ENCODE measurements around the gene KDM7A. TPM values are rescaled to one million over a fixed set of nuclear protein-coding genes. Genes with fewer than 3 reads are reported as not detected.
A peak's percentile ranks its signal among the peaks of the same experiment; 100 is the strongest.

The KDM7A gene
- total RNA-seq, 6 experiments from 2014 or later: 0.97 to 2.2 (median 1.2) TPM

DNA sequence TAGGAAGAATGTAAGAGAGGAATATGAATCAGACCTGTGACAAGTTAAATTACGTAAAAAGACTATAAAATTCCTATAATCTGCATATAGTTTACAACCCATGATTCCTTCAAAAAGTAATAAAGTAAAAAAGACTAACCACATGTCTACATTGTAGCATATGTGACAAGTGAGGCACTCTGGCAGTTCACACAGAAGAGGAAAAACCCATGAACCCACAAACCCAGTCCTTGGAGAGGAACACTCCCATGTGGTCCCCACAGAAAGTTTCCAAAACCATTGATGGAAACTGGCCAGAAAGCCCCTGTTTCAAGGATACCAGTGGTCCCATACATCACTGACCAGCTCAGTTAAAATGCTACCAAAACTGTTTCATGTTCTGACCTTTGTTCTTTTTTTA is 15.7 kb downstream of the KDM7A start:
- TF ChIP-seq, protein P1, sequence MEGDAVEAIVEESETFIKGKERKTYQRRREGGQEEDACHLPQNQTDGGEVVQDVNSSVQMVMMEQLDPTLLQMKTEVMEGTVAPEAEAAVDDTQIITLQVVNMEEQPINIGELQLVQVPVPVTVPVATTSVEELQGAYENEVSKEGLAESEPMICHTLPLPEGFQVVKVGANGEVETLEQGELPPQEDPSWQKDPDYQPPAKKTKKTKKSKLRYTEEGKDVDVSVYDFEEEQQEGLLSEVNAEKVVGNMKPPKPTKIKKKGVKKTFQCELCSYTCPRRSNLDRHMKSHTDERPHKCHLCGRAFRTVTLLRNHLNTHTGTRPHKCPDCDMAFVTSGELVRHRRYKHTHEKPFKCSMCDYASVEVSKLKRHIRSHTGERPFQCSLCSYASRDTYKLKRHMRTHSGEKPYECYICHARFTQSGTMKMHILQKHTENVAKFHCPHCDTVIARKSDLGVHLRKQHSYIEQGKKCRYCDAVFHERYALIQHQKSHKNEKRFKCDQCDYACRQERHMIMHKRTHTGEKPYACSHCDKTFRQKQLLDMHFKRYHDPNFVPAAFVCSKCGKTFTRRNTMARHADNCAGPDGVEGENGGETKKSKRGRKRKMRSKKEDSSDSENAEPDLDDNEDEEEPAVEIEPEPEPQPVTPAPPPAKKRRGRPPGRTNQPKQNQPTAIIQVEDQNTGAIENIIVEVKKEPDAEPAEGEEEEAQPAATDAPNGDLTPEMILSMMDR (IDR thresholded peaks at IDR 0.05): no peak
- Mint-ChIP-seq H3K36me3 (ENCODE audit: low read depth) (no peaks in the 10 kb centered on the region), H3K4me1 (ENCODE audit: low read depth) (peaks cover 39% of the 10 kb centered on the region), H3K27ac (no peak overlapping the region), H3K4me3 (no peak overlapping the region), H3K27me3 (ENCODE audit: insufficient read depth) (no peaks in the 10 kb centered on the region; the same call in 1 of the 2 replicates), H3K9me3 (no peaks in the 10 kb centered on the region)
- no peak for DNase-seq

DNA sequence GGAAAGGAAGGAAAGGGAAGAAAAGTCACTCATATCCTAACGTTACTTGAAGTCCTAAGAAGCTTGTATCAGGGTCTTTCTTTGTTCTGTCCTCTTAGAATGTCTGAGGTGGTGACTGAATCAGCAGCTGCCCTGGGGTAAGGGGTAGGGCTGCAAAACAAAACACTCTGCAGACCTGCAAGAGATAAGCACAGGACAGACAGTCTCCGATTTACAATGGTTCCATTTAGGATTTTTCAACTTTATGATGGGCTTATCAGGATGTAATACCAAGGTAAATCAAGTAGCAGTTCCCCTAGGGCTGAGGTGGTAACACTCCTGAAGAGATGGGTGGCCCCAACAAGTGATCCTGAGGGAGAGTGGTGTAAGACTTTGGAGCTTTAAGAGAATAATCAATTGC is 16.5 kb downstream of the KDM7A start:
- Mint-ChIP-seq H3K4me1 (ENCODE audit: low read depth) (peaks cover 32% of the 10 kb centered on the region), H3K27me3 (ENCODE audit: insufficient read depth) (no peaks in the 10 kb centered on the region; the same call in 1 of the 2 replicates), H3K9me3 (no peaks in the 10 kb centered on the region), H3K36me3 (ENCODE audit: low read depth) (no peaks in the 10 kb centered on the region), H3K4me3 (no peak overlapping the region), H3K27ac (no peak overlapping the region)
- DNase-seq: no peak
- TF ChIP-seq, protein P1 (IDR thresholded peaks at IDR 0.05): no peak

DNA sequence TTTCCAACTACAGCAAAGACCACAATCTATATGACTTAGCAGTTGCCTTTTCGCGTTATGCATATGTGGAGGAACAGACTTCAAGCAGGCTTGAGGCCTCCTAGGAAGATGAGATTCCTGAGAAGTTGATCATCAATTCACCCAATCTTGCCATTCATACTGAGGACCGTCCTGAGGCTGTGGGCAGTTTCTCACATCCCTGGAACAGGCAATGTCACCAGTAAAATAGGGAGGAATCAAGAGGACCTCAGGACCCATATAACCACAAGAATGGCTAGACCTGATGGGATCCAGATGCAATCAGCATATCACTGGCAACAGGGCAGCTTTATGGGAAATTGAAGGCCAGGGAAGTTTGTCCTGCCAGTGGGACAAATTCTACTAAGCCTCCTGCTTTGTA is 17.3 kb downstream of the KDM7A start:
- peak overlapping the region; percentile 57; the same call in 1 of the 2 replicates for H3K27ac Mint-ChIP-seq

DNA sequence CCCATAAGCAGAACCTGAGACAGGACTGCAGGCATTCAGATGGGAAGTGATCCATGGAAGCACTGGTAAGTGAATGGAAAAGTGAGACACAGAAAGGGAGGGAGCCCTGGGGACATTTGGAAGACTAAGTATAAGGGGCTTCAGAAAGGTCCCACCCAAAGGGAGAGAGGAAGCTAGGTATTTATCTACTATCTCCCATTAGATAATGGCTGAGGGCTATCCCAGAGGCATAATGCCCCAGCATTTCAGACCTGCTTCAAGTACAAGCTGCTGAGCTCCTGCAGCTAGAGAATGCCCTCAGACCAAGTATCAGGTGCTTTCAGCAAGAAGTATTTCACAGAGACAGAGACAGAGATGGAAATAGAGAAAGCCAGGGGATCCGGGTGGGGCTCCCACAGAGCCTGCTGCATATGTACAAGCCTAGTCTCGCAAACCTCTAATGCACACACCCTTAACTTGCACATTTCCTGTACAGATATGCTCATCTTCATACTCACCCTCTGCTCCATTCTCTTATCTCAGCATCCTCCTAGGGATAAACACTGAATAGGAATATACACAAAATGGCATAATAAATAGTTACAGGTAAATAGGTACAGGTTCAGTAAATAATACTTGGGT is 20.2 kb downstream of the KDM7A start:
- H3K4me1 Mint-ChIP-seq (ENCODE audit: low read depth): peaks cover 25% of the 10 kb centered on the region
- no peaks in the 10 kb centered on the region for H3K9me3 Mint-ChIP-seq
- no peak for DNase-seq
- no peak overlapping the region for H3K27ac Mint-ChIP-seq
- TF ChIP-seq, protein P1 (IDR thresholded peaks at IDR 0.05): no peak
- peaks cover 2% of the 10 kb centered on the region for H3K27me3 Mint-ChIP-seq (ENCODE audit: insufficient read depth)
- no peak overlapping the region for H3K4me3 Mint-ChIP-seq
- H3K36me3 Mint-ChIP-seq (ENCODE audit: low read depth): no peaks in the 10 kb centered on the region

More for the DNA sequence above, 17.3 kb downstream of the KDM7A start:
- no peaks in the 10 kb centered on the region for H3K36me3 Mint-ChIP-seq (ENCODE audit: low read depth)
- DNase-seq: peak; percentile 54
- no peaks in the 10 kb centered on the region; the same call in 1 of the 2 replicates for H3K27me3 Mint-ChIP-seq (ENCODE audit: insufficient read depth)
- TF ChIP-seq, protein P1 (IDR thresholded peaks at IDR 0.05): no peak
- no peaks in the 10 kb centered on the region for H3K9me3 Mint-ChIP-seq
- H3K4me1 Mint-ChIP-seq (ENCODE audit: low read depth): peaks cover 25% of the 10 kb centered on the region
- no peak overlapping the region for H3K4me3 Mint-ChIP-seq

DNA sequence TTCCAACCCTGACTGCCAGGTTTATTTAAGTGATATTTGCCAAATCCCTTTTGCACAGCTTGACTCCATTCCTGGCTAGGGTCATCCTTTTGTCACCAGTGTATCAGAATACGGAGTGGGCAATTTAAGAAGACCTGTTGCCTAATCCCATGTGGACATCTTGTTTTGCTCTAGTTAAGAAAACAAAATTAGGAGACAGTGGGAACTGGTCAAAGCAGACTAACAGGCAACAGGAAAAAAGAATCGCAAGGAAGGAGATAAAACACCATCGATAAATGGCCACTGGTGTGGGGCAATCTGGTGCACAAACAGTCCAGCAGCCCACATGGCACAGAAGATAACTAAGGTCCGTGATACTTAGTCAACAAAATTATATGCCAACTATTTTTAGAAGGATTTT is 21.4 kb downstream of the KDM7A start:
- peaks cover 19% of the 10 kb centered on the region for H3K4me1 Mint-ChIP-seq (ENCODE audit: low read depth)
- peaks cover 2% of the 10 kb centered on the region for H3K27me3 Mint-ChIP-seq (ENCODE audit: insufficient read depth)
- no peak overlapping the region for H3K4me3 Mint-ChIP-seq
- TF ChIP-seq, protein P1 (IDR thresholded peaks at IDR 0.05): no peak
- H3K36me3 Mint-ChIP-seq (ENCODE audit: low read depth): no peaks in the 10 kb centered on the region
- H3K27ac Mint-ChIP-seq: no peak overlapping the region
- H3K9me3 Mint-ChIP-seq: no peaks in the 10 kb centered on the region
- no peak for DNase-seq
